Vagina (tissue), 2 donors: ENCODE data around the gene ZNF583.

ENCODE experiments used
- POLR2A ChIP-seq, 2 donors: fragments of 450-650 bp; IDR thresholded peaks; one replicate each; pipeline ENCODE4 v1.6.1; 2017; ENCODE audit warnings: antibody characterized with exemption in 2 of 2, mild to moderate bottlenecking in 2 of 2, moderate library complexity in 2 of 2
- POLR2AphosphoS5 ChIP-seq, 2 donors: sonication (generic); formaldehyde crosslinking; IDR thresholded peaks; one replicate each; pipeline ENCODE4 v1.9.0; 2017; ENCODE audit warnings: antibody characterized with exemption in 2 of 2, mild to moderate bottlenecking in 2 of 2, low read depth in 1 of 2; ENCODE audit not compliant: insufficient read depth in 1 of 2
- TF ChIP-seq, protein P1 (sequence below), 3 experiments: fragments of 450-650 bp in 2 of 3; fragments of 200-600 bp in 1 of 3; sonication (generic) in 1 of 3; IDR thresholded peaks; one replicate each; pipeline ENCODE4 v1.5.1; 2017 to 2019; ENCODE audit warnings: antibody characterized with exemption in 3 of 3, mild to moderate bottlenecking in 2 of 3, moderate library complexity in 2 of 3

DNA sequence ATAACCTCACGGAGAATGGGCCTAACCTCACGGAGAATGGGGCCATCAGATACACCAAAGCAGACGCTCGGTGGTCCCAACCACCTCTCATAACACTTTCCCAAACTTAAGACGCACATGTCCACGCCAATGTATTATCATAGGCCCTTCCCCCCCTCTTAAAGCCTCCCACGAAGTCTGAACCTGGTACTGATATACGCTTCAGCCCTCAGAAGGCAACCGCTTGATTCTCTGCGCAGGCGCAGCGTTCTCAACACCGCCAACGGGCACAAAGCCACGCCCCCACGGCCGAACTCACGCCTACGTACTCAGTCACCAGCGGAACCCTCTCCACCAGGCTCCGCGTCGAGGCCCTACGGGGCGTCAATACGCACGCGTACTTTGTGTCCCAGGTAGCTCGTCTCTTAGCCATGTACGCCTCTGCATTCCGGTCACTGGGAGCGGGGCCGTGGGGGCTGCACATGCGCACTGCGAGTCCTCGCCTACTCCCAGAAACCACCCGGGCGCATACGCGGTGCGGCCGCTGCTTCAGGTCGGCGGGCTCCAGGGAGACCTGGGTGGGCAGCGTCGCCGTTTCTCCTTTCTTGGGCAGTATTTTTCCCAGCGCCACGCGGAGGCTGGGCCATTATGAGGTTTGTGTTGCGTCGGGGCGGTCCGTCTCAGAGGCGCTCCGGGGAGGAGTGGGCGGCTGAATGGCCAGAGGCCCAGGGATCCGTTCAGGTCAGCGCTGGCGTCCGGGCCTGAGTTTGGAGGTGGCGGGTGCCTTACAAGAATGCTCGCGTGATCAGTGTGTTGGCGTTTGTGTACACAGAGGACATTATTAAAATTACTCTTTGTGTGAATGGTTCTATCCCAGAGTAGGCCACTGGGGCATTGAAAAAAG lies 36.1 kb upstream of the ZNF583 start:
- TF ChIP-seq POLR2AphosphoS5 (IDR thresholded peaks at IDR 0.05; ENCODE audit: insufficient read depth in 1 of 2, low read depth in 1 of 2), result peak; percentile 74 to 81
- TF ChIP-seq, protein P1, sequence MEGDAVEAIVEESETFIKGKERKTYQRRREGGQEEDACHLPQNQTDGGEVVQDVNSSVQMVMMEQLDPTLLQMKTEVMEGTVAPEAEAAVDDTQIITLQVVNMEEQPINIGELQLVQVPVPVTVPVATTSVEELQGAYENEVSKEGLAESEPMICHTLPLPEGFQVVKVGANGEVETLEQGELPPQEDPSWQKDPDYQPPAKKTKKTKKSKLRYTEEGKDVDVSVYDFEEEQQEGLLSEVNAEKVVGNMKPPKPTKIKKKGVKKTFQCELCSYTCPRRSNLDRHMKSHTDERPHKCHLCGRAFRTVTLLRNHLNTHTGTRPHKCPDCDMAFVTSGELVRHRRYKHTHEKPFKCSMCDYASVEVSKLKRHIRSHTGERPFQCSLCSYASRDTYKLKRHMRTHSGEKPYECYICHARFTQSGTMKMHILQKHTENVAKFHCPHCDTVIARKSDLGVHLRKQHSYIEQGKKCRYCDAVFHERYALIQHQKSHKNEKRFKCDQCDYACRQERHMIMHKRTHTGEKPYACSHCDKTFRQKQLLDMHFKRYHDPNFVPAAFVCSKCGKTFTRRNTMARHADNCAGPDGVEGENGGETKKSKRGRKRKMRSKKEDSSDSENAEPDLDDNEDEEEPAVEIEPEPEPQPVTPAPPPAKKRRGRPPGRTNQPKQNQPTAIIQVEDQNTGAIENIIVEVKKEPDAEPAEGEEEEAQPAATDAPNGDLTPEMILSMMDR (IDR thresholded peaks at IDR 0.05), result no peak
- TF ChIP-seq POLR2A (IDR thresholded peaks at IDR 0.05), result no peak
